GOT3 (cell line): ENCODE results near the gene LIMD2.

Experiments used
- DNase-seq: peaks from one replicate; lab custom pipeline; 2025; ENCODE audit warnings: mixed read lengths; lab: John Stamatoyannopoulos, UW

Gene LIMD2

GRCh38 chr17:63681530-63681929, 18.4 kb downstream of the LIMD2 start:
- DNase-seq = no peak

GRCh38 chr17:63680700-63681099, 19.2 kb downstream of the LIMD2 start:
- no peak for DNase-seq

- DNase-seq = no peak
These were observed 20.7 kb downstream of the LIMD2 start for GRCh38 chr17:63679214-63679613.

- no peak for DNase-seq
These were observed 23.3 kb downstream of the LIMD2 start for GRCh38 chr17:63676584-63676983.

GRCh38 chr17:63675607-63676546, 24.0 kb downstream of the LIMD2 start:
- DNase-seq = no peak

- DNase-seq = no peak
These were observed 24.7 kb downstream of the LIMD2 start for GRCh38 chr17:63675231-63675606.

- DNase-seq = no peak
These were observed 27.1 kb downstream of the LIMD2 start for GRCh38 chr17:63672856-63673255.

- DNase-seq = no peak
These were observed 34.3 kb downstream of the LIMD2 start for GRCh38 chr17:63665527-63666214.

GRCh38 chr17:63659850-63660249, 40.1 kb downstream of the LIMD2 start:
- DNase-seq = no peak

- DNase-seq = no peak
These were observed 41.6 kb downstream of the LIMD2 start for GRCh38 chr17:63658366-63658765.

GRCh38 chr17:63657786-63658185, 42.1 kb downstream of the LIMD2 start:
- DNase-seq = no peak

- DNase-seq = no peak
These were observed 46.9 kb downstream of the LIMD2 start for GRCh38 chr17:63653050-63653449.

GRCh38 chr17:63652106-63652505, 47.8 kb downstream of the LIMD2 start:
- no peak for DNase-seq

- DNase-seq = no peak
These were observed 50.1 kb downstream of the LIMD2 start for GRCh38 chr17:63649813-63650212.

GRCh38 chr17:63647936-63648335, 52.0 kb downstream of the LIMD2 start:
- no peak for DNase-seq

GRCh38 chr17:63647065-63647725, 52.7 kb downstream of the LIMD2 start:
- no peak for DNase-seq

- no peak for DNase-seq
These were observed 53.5 kb downstream of the LIMD2 start for GRCh38 chr17:63646488-63646806.
